IMR-90 (cell line): ENCODE measurements around the gene PLGRKT. TPM values are rescaled to one million over a fixed set of nuclear protein-coding genes. Genes with fewer than 3 reads are reported as not detected.

Experiments used
- ATAC-seq: fragments of 200-7000 bp; cut with Tn5 transposase; 2 replicates; pipeline ENCODE4 v1.9.1; 2020; ENCODE audit warnings: low read depth, mild to moderate bottlenecking, moderate library complexity
- BruUV-seq: library from RNA; stranded (reverse); fragments of 400-500 nt; replicated peaks from 2 replicates; lab custom pipeline; 2021; lab: Mats Ljungman, UMichigan
- CTCF ChIA-PET: fragments of 300-600 bp; formaldehyde crosslinking; extraction: SDS; loops from one replicate; lab custom pipeline; 2021; ENCODE audit warnings: antibody characterized with exemption; lab: Yijun Ruan, JAX
- POLR2A ChIA-PET: fragments of 300-600 bp; sonication (Branson Sonifier 250); formaldehyde crosslinking; loops from one replicate; lab custom pipeline; 2022; ENCODE audit warnings: antibody characterized with exemption; ENCODE audit not compliant: unreplicated experiment; lab: Charles Lee
- DNase-seq: peaks from one replicate; pipeline ENCODE4 v3.0.0; 2013
- H2AFZ ChIP-seq: replicated peaks from 2 replicates; pipeline ENCODE3; 2013; ENCODE audit warnings: low read length, mild to moderate bottlenecking; ENCODE audit not compliant: poor library complexity
- H2AK5ac ChIP-seq: 2 replicates; pipeline ENCODE4 v1.6.1; 2013; ENCODE audit warnings: low read depth, low read length, inconsistent platforms
- H2AK9ac ChIP-seq: replicated peaks from 2 replicates; pipeline ENCODE3; 2013; ENCODE audit warnings: mild to moderate bottlenecking, low read depth, low read length, moderate library complexity; ENCODE audit not compliant: poor library complexity
- H2BK120ac ChIP-seq: 2 replicates; pipeline ENCODE4 v1.6.1; 2013; ENCODE audit warnings: low read depth, low read length, inconsistent platforms
- H2BK15ac ChIP-seq: 3 replicates; pipeline ENCODE4 v1.6.1; 2013; ENCODE audit warnings: low read depth, low read length, inconsistent platforms
- H2BK20ac ChIP-seq: 2 replicates; pipeline ENCODE4 v1.6.1; 2013; ENCODE audit warnings: low read depth, mild to moderate bottlenecking, inconsistent platforms, low read length, moderate library complexity
- H2BK5ac ChIP-seq: 2 replicates; pipeline ENCODE4 v1.6.1; 2013; ENCODE audit warnings: mild to moderate bottlenecking, low read depth, low read length, inconsistent platforms; ENCODE audit not compliant: poor library complexity, severe bottlenecking
- H3K14ac ChIP-seq: replicated peaks from 2 replicates; pipeline ENCODE4 v1.6.1; 2013; ENCODE audit warnings: low read depth, low read length, inconsistent platforms
- H3K18ac ChIP-seq: 2 replicates; pipeline ENCODE4 v1.6.1; 2013; ENCODE audit warnings: low read depth, low read length, control low read depth
- H3K23ac ChIP-seq: 2 replicates; pipeline ENCODE4 v1.6.1; 2013; ENCODE audit warnings: low read depth, low read length, inconsistent platforms
- H3K27ac ChIP-seq: 2 replicates; pipeline ENCODE4 v1.5.1; 2013; ENCODE audit warnings: mild to moderate bottlenecking, control low read depth, low read length; ENCODE audit not compliant: insufficient read depth
- H3K27me3 ChIP-seq: 2 replicates; pipeline ENCODE4 v1.6.1; 2013; ENCODE audit warnings: low read length; ENCODE audit not compliant: control insufficient read depth, insufficient read depth
- H3K36me3 ChIP-seq: 2 replicates; pipeline ENCODE4 v1.6.1; 2013; ENCODE audit warnings: low read length, mixed read lengths; ENCODE audit not compliant: control insufficient read depth, insufficient read depth
- H3K4ac ChIP-seq: 2 replicates; pipeline ENCODE4 v1.6.1; 2013; ENCODE audit warnings: low read depth, low read length, inconsistent platforms
- H3K4me1 ChIP-seq: 2 replicates; pipeline ENCODE4 v1.6.1; 2013; ENCODE audit warnings: low read length, mixed read lengths; ENCODE audit not compliant: control insufficient read depth, insufficient read depth
- H3K4me2 ChIP-seq: 2 replicates; pipeline ENCODE4 v1.6.1; 2013; ENCODE audit warnings: low read depth, mild to moderate bottlenecking, control low read depth, low read length, moderate library complexity
- H3K4me3 ChIP-seq: 2 replicates; pipeline ENCODE4 v1.5.1; 2013; ENCODE audit warnings: low read depth, mild to moderate bottlenecking, control low read depth, low read length, moderate library complexity; ENCODE audit not compliant: insufficient read depth
- H3K56ac ChIP-seq: 2 replicates; pipeline ENCODE4 v1.6.1; 2013; ENCODE audit warnings: low read length, inconsistent platforms; ENCODE audit not compliant: insufficient read depth; ENCODE audit errors: extremely low read depth
- H3K79me1 ChIP-seq, 2 experiments: 2 replicates each; pipeline ENCODE4 v1.6.1; 2013; ENCODE audit warnings: low read length in 2 of 2, inconsistent platforms in 1 of 2, low read depth in 1 of 2
- H3K9ac ChIP-seq: 2 replicates; pipeline ENCODE4 v1.6.1; 2013; ENCODE audit warnings: low read depth, low read length, control low read depth
- H3K9me1 ChIP-seq: 2 replicates; pipeline ENCODE4 v1.6.1; 2013; ENCODE audit warnings: low read length, inconsistent platforms; ENCODE audit not compliant: insufficient read depth
- H3K9me3 ChIP-seq: 2 replicates; pipeline ENCODE4 v1.6.1; 2013; ENCODE audit warnings: low read length; ENCODE audit not compliant: control insufficient read depth, insufficient read depth
- H4K20me1 ChIP-seq: 2 replicates; pipeline ENCODE4 v1.6.1; 2013; ENCODE audit warnings: low read length, inconsistent platforms; ENCODE audit not compliant: insufficient read depth
- H4K5ac ChIP-seq: 2 replicates; pipeline ENCODE4 v1.6.1; 2013; ENCODE audit warnings: mild to moderate bottlenecking, low read depth, low read length, control low read depth
- H4K8ac ChIP-seq, 2 experiments: 2 replicates each; pipeline ENCODE4 v1.6.1; 2013; ENCODE audit warnings: low read depth in 2 of 2, low read length in 2 of 2, control low read depth in 1 of 2, inconsistent platforms in 1 of 2
- H4K91ac ChIP-seq: 2 replicates; pipeline ENCODE4 v1.6.1; 2013; ENCODE audit warnings: low read depth, low read length, inconsistent platforms; ENCODE audit not compliant: insufficient read depth
- BHLHE40 ChIP-seq: fragments of 150-350 bp; IDR thresholded peaks from 2 replicates; pipeline ENCODE4 v1.6.1; 2016; ENCODE audit warnings: mild to moderate bottlenecking, low read depth, low read length
- CTCF ChIP-seq: conservative IDR thresholded peaks from 2 replicates; pipeline ENCODE4 v1.5.1; 2012; ENCODE audit warnings: mild to moderate bottlenecking, low read depth, low read length, improper control_type of control experiment
- MXI1 ChIP-seq: IDR thresholded peaks from 2 replicates; pipeline ENCODE4 v1.6.1; 2012; ENCODE audit warnings: low read depth, mild to moderate bottlenecking, low read length, moderate library complexity, borderline replicate concordance
- RFX5 ChIP-seq: IDR thresholded peaks from 2 replicates; pipeline ENCODE4 v1.8.0; 2012; ENCODE audit warnings: low read depth, mild to moderate bottlenecking, low read length, moderate library complexity
- dilution Hi-C: fragments of 300-500 bp; cut with HindIII; formaldehyde crosslinking; loops from one replicate; pipeline ENCODE4 v1.14.3; 2018; ENCODE audit warnings: low sequenced_read_pairs; ENCODE audit not compliant: unreplicated experiment
- in situ Hi-C: fragments of 300-500 bp; cut with MboI; formaldehyde crosslinking; loops from 3 replicates; pipeline ENCODE4 v1.14.3; 2019; ENCODE audit warnings: low sequenced_read_pairs, inconsistent platforms, mixed read lengths
- intact Hi-C: fragments of 100-400 bp; cut with micrococcal nuclease; formaldehyde crosslinking; loops from 2 replicates; pipeline ENCODE4 v1.10.0; 2022
- polyA plus RNA-seq, 3 experiments: library from polyadenylated mRNA; depleted of rRNA; stranded (reverse); fragments of >200 nt; gene quantifications; 2 replicates each; pipeline ENCODE4 v1.2.3, GENCODE V29; 2012; ENCODE audit warnings: low replicate concordance in 1 of 3
- total RNA-seq: library from RNA; depleted of rRNA; stranded (reverse); fragments of >200 nt; gene quantifications from 2 replicates; pipeline ENCODE4 v1.2.3, GENCODE V29; 2012

The PLGRKT gene
- total and polyA plus RNA-seq, 2 of the 4 experiments (the other 2 are of a cell fraction) = 10.8 to 12.7 TPM

GRCh38 chr9:5427005-5427404 lies 10.7 kb downstream of the PLGRKT start:
- H2AK5ac ChIP-seq = no peak overlapping the region
- no peak overlapping the region for H2BK20ac ChIP-seq
- no peak overlapping the region for H3K23ac ChIP-seq
- in situ Hi-C loops (loop anchor here (25.0 kb wide), 1 partner anchor 665 kb away; no protein-coding TSS in a partner anchor), dilution Hi-C loops (no loop called here), intact Hi-C loops (no loop called here)
- peaks cover 2 to 3% of the 10 kb centered on the region in 2 experiments; a peak in 2 of 4 replicates for H3K79me1 ChIP-seq
- H2AK9ac ChIP-seq = no peak overlapping the region
- no peak overlapping the region for H3K14ac ChIP-seq
- no peak overlapping the region for H3K4me2 ChIP-seq
- H2AFZ ChIP-seq = no peak overlapping the region
- CTCF ChIA-PET = no interaction called here
- no peak overlapping the region for H2BK15ac ChIP-seq
- no peak overlapping the region for H3K27ac ChIP-seq
- H3K36me3 ChIP-seq = 0 out of 2 replicates have a peak, but pooled peaks cover 2% of the 10 kb centered on the region
- H3K9me3 ChIP-seq = no peaks in the 10 kb centered on the region
- H3K9me1 ChIP-seq = peaks cover 4% of the 10 kb centered on the region; the same call in 1 of the 2 replicates
- TF ChIP-seq MXI1 (no peak), BHLHE40 (no peak), CTCF (no peak), RFX5 (no peak)
- H3K18ac ChIP-seq = no peak overlapping the region
- H3K4me3 ChIP-seq = no peak overlapping the region
- no peaks in the 10 kb centered on the region for H4K20me1 ChIP-seq
- H3K9ac ChIP-seq = no peak overlapping the region
- BruUV-seq = no TSS peak
- ATAC-seq = no peak
- no peak overlapping the region for H4K5ac ChIP-seq
- no peak overlapping the region for H2BK5ac ChIP-seq
- no peak overlapping the region for H3K4ac ChIP-seq
- POLR2A ChIA-PET = no interaction called here
- no peaks in the 10 kb centered on the region for H3K27me3 ChIP-seq
- H4K8ac ChIP-seq = no peak overlapping the region
- no peak overlapping the region for H4K91ac ChIP-seq
- DNase-seq = no peak
- H3K4me1 ChIP-seq = no peaks in the 10 kb centered on the region
- no peak overlapping the region for H2BK120ac ChIP-seq
- no peak overlapping the region for H3K56ac ChIP-seq
